CD4-positive, CD25-positive, alpha-beta regulatory T cell (primary cell): ENCODE data around the gene CCM2. TPM values are rescaled to one million over a fixed set of nuclear protein-coding genes. Genes with fewer than 3 reads are reported as not detected.

ENCODE experiments used
- ATAC-seq, 2 donors: fragments of 150-1000 bp; cut with Tn5 transposase; one replicate each; pipeline ENCODE4 v1.10.0; 2021; ENCODE audit warnings: low read depth in 2 of 2, moderate number of reproducible peaks in 2 of 2, moderate library complexity in 1 of 2
- DNase-seq, 3 donors: peaks; one replicate each; pipeline versions ENCODE4 v3.0.0 to v3.0.0-alpha.2; 2012 to 2022; ENCODE audit warnings: mixed read lengths in 1 of 3
- H3K27ac ChIP-seq: one replicate; pipeline ENCODE4 v1.7.0; 2013; ENCODE audit warnings: mild to moderate bottlenecking, low read length; ENCODE audit not compliant: insufficient read depth, poor library complexity, severe bottlenecking
- H3K27me3 ChIP-seq: one replicate; pipeline ENCODE4 v1.7.0; 2013; ENCODE audit warnings: low read length; ENCODE audit not compliant: control insufficient read depth, insufficient read depth
- H3K36me3 ChIP-seq: one replicate; pipeline ENCODE4 v1.7.0; 2013; ENCODE audit warnings: mild to moderate bottlenecking, low read length, moderate library complexity; ENCODE audit not compliant: control insufficient read depth, insufficient read depth
- H3K4me1 ChIP-seq: 2 replicates; pipeline ENCODE4 v1.7.0; 2013; ENCODE audit warnings: mild to moderate bottlenecking, low read length; ENCODE audit not compliant: insufficient read depth, control insufficient read depth, poor library complexity, severe bottlenecking
- H3K4me3 ChIP-seq: one replicate; pipeline ENCODE4 v1.7.0; 2013; ENCODE audit warnings: low read depth, mild to moderate bottlenecking, low read length, moderate library complexity
- H3K9me3 ChIP-seq, 2 experiments: 1 replicate in 1 of 2; 2 replicates in 1 of 2; pipeline ENCODE4 v1.7.0; 2013; ENCODE audit warnings: low read length in 2 of 2, mild to moderate bottlenecking in 1 of 2, moderate library complexity in 1 of 2; ENCODE audit not compliant: control insufficient read depth in 2 of 2
- H3K27ac Mint-ChIP-seq, 3 donors: one replicate each; pipeline ENCODE4 v1.8.0; 2020 to 2022; ENCODE audit warnings: mild to moderate bottlenecking in 3 of 3, mixed read lengths in 3 of 3, moderate library complexity in 2 of 3
- H3K27me3 Mint-ChIP-seq: one replicate; pipeline ENCODE4 v1.8.0; 2022; ENCODE audit warnings: mild to moderate bottlenecking, mixed read lengths
- H3K36me3 Mint-ChIP-seq: one replicate; pipeline ENCODE4 v1.8.0; 2020; ENCODE audit warnings: mixed read lengths
- H3K4me1 Mint-ChIP-seq, 4 donors: one replicate each; pipeline ENCODE4 v1.8.0; 2020 to 2022; ENCODE audit warnings: mixed read lengths in 4 of 4, mild to moderate bottlenecking in 1 of 4
- H3K4me3 Mint-ChIP-seq, 4 donors: one replicate each; pipeline ENCODE4 v1.8.0; 2020 to 2022; ENCODE audit warnings: mild to moderate bottlenecking in 4 of 4, mixed read lengths in 4 of 4, moderate library complexity in 3 of 4
- H3K9me3 Mint-ChIP-seq, 7 donors: one replicate each; pipeline ENCODE4 v1.8.0; 2020 to 2022; ENCODE audit warnings: mixed read lengths in 7 of 7, mild to moderate bottlenecking in 3 of 7, moderate library complexity in 2 of 7
- polyA plus RNA-seq, 4 donors: library from polyadenylated mRNA; unstranded; fragments of 300-500 nt; fragmentation: Illumina TruSeq; gene quantifications; one replicate each; pipeline ENCODE4 v1.2.3, GENCODE V29; 2021
- total RNA-seq: library from RNA; stranded (reverse); gene quantifications from one replicate; pipeline ENCODE4 v1.2.3, GENCODE V29; 2022

Gene CCM2
- total and polyA plus RNA-seq, 5 donors from 2014 or later = 139 to 190 (median 156) TPM

DNA sequence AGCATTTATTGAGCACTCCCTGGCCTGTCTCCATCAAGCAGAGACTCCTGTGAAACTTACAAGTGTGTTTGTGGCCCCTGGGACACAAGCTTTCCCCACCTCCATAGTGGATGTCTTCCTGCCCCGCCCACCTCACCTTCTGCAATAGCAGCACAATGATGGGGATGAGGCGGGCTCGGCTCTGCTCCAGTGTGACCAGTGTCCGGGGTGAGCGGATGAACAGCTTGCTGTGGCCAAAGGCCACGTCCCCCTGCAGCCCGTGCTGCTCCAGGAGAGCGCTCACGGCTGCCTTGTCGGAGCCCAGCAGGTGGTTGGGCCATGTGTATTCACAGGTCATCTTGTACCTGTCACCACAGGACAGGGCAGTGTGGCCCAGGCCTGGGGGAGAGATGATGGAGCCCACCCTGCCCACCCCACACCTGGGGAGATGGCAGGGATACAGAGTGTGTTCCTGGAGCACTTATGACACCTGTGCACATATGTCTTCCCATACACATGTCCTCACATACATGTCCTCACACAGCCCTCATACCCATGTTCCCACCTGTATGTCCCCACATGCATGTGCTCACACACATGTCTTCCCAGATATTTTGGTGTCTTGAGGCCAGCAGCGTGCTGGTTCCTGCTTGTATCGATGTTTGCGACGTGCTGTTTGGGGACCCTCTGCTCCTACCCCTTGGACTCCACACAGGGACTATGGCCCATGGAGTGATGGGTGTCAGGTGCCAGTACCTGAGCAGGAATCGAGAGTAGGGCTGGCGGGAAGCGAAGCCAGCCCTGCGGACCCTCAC, 33.9 kb upstream of the CCM2 start:
- Mint-ChIP-seq H3K27ac (peak overlapping the region in 1 of 3 donors; percentile 67), H3K27me3 (no peaks in the 10 kb centered on the region), H3K4me1 (peaks cover 0 to 8% (median 7%) of the 10 kb centered on the region in 4 donors), H3K9me3 (no peaks in the 10 kb centered on the region), H3K4me3 (peak overlapping the region in 1 of 4 donors; percentile 43), H3K36me3 (peaks cover 10% of the 10 kb centered on the region)
- no peak overlapping the region for H3K27ac ChIP-seq
- H3K27me3 ChIP-seq = no peaks in the 10 kb centered on the region
- DNase-seq = no peak
- ATAC-seq = no peak
- no peaks in the 10 kb centered on the region for H3K9me3 ChIP-seq
- H3K36me3 ChIP-seq = peaks cover 62% of the 10 kb centered on the region
- H3K4me3 ChIP-seq = no peak overlapping the region
- no peaks in the 10 kb centered on the region for H3K4me1 ChIP-seq

DNA sequence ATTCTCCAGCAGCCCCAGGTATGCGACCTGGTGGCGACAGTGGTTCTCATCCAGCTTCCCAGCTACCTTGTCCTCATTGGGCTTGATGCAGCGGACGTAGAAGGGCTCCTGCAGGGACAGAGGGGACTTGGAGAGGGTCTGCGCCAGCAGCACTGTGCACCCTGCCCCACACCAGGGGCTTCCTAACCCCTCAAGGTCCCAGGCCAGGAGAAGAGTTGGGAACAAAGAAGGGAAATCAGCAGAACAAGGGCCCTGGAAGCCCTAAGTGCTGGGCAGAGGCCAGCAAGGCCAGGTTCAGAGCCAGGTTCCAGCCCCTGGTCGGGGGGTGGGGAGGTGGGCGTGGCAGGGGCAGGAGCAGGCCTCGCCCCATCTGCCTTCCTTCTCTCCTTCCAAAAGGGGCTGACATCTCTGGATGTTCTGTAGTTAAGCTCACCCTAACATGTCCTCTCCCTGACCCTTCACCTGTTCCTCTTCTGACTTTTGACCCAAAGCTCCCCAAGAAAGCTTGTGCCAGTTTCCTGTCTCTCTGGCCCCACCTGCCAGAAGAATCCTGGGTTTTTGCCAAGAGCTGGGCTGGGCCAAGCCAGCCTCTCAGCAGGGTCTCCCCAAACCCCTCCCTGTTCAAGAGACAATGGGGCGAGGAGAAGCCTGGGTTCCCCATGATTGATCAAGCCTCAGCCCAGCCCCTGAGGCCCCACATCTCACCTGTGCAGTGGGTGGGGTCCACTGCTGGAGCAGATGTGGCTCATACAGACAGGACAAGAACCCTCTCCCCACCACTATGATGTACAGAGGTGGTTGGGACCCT, 33.1 kb upstream of the CCM2 start:
- H3K27me3 ChIP-seq = no peaks in the 10 kb centered on the region
- H3K9me3 Mint-ChIP-seq = no peaks in the 10 kb centered on the region
- no peaks in the 10 kb centered on the region for H3K9me3 ChIP-seq
- peaks cover 0 to 12% (median 7%) of the 10 kb centered on the region in 4 donors for H3K4me1 Mint-ChIP-seq
- no peaks in the 10 kb centered on the region for H3K4me1 ChIP-seq
- H3K36me3 Mint-ChIP-seq = peaks cover 10% of the 10 kb centered on the region
- no peak overlapping the region for H3K4me3 ChIP-seq
- no peak overlapping the region for H3K27ac ChIP-seq
- no peak for ATAC-seq
- no peak overlapping the region for H3K4me3 Mint-ChIP-seq
- DNase-seq = no peak
- peak overlapping the region in 1 of 3 donors; percentile 80 for H3K27ac Mint-ChIP-seq
- H3K36me3 ChIP-seq = peaks cover 69% of the 10 kb centered on the region
- no peaks in the 10 kb centered on the region for H3K27me3 Mint-ChIP-seq

DNA sequence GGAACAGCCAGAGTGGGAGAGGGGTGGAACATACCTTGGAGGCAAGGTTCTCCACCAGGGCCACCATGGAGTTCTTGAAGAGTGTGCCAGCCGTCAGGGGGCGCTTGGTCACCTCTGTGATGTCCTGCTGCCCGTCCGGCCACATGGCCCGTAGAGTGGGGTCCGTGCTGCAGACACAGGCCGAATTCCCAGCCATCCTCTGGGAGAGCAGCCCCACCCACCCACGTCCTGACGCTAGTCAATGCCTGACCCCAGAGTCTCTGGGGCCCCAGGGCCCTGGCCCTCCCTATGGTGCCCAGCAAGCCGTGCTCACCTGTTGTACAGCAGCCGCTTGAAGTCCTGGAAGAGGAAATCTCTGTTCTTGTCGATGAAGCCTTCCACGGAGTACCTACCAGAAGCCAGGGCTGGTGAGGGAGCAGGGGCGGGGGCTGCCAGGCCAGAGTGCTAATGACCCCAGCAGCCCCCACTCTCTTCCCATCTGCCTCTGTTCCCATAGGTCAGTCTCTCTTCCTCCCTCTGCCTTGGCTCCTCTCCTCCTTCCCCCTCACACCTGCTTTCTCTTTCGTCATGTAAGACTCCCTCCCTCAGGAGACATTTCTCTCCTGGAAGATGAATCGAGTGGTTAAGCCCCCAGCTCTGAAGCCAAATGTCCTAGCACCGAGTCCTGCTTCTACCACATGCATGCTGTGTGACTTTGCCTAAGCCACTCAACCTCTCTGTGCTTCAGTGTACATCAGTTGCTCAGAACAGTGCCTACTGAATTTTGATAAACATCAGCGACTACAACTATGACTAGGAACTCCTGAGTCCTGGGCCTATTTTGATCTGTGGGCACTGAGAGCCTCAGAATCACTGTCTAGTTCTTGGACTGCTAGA, 32.2 kb upstream of the CCM2 start:
- Mint-ChIP-seq H3K36me3 (peaks cover 10% of the 10 kb centered on the region), H3K27ac (peak overlapping the region; percentile 46 to 80 (median 79)), H3K9me3 (no peaks in the 10 kb centered on the region), H3K4me1 (peaks cover 0 to 17% (median 7%) of the 10 kb centered on the region in 4 donors), H3K4me3 (peak overlapping the region in 1 of 4 donors; percentile 4), H3K27me3 (no peaks in the 10 kb centered on the region)
- no peak for DNase-seq
- ATAC-seq = no peak
- H3K27ac ChIP-seq = no peak overlapping the region
- H3K4me1 ChIP-seq = no peaks in the 10 kb centered on the region
- no peaks in the 10 kb centered on the region for H3K27me3 ChIP-seq
- H3K9me3 ChIP-seq = no peaks in the 10 kb centered on the region
- H3K4me3 ChIP-seq = no peak overlapping the region
- peaks cover 78% of the 10 kb centered on the region for H3K36me3 ChIP-seq

DNA sequence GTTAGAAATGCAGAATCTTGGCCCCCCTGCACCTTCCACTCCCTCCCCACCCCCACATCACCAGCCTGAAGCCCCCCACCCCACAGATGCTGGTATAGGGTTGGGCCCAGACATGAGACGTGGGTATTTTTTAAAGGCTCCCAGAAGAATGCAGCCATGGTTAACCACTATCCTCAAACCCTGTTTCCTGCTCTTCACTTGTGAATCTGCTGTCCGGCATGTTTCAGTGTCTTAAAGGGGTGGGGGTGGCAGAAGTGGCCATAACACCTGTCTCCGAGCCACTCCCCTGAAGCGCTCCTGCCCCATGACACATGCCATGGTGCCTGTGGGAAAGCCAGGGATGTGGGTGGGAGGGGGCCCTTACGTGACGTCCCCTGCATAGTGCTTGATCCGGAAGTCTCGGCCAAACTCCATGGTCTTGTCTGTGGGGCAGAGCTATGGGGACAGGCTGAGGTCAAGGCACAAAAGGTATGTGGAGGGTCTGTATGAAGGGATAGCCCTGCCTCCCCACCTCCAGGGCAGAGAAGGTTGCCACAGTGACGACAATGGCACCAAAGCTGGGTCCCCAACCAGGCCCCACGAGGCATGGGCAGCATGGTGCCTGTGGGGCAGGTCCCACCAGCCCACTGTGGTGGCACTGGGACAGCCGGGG, 30.8 kb upstream of the CCM2 start:
- Mint-ChIP-seq H3K4me3 (no peak overlapping the region), H3K27me3 (no peaks in the 10 kb centered on the region), H3K27ac (no peak overlapping the region), H3K36me3 (peaks cover 10% of the 10 kb centered on the region), H3K9me3 (no peaks in the 10 kb centered on the region), H3K4me1 (peaks cover 0 to 27% (median 11%) of the 10 kb centered on the region in 4 donors)
- ATAC-seq (no peak), DNase-seq (no peak)
- Histone ChIP-seq H3K36me3 (peaks cover 91% of the 10 kb centered on the region), H3K4me1 (peaks cover 6% of the 10 kb centered on the region), H3K4me3 (no peak overlapping the region), H3K9me3 (no peaks in the 10 kb centered on the region), H3K27ac (no peak overlapping the region), H3K27me3 (no peaks in the 10 kb centered on the region)

DNA sequence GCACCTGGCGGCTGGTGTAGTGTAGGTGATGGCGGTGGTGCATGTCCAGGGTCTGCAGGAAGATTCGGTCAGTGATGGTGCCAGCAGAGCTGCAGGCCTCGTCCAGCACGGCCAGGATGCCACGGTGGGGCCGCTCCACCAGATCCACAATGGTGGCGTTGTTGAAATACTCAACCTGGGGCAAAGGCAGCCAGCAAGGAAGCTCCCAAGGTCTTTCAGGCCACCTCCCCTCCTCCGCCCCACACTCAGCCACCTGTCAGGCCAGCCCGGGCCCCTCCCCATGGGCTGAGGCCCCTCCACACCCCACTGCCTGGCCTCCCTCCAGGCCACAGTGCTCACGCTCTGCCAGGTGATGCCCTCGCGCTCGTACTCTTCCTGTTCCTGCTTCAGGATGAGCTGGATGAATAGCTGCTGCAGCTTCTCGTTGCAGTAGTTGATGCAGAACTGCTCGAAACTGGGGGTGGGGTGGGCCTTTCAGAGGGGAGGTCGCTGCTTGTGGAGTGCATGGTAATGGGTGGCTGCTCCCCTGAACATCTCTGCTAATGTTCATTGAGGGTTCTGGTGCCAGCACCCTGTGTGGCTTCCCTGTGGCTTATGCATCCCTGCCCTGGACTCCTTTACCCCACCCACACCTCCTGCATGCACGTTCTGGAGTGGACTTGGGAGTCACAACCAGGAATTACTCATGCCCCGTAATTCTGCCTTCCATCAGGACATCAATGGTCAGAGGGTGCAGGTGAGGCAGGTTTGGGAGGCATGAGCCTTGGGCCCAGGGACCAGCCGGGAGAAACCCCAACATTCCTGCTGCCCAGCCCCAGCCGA, 30.1 kb upstream of the CCM2 start:
- Histone ChIP-seq H3K27me3 (no peaks in the 10 kb centered on the region), H3K9me3 (no peaks in the 10 kb centered on the region), H3K36me3 (peaks cover 95% of the 10 kb centered on the region), H3K4me3 (no peak overlapping the region), H3K4me1 (peaks cover 14% of the 10 kb centered on the region), H3K27ac (no peak overlapping the region)
- no peak for ATAC-seq
- Mint-ChIP-seq H3K36me3 (peaks cover 14% of the 10 kb centered on the region), H3K9me3 (no peaks in the 10 kb centered on the region), H3K27ac (no peak overlapping the region), H3K4me1 (peaks cover 0 to 34% (median 14%) of the 10 kb centered on the region in 4 donors), H3K4me3 (no peak overlapping the region), H3K27me3 (no peaks in the 10 kb centered on the region)
- no peak for DNase-seq

DNA sequence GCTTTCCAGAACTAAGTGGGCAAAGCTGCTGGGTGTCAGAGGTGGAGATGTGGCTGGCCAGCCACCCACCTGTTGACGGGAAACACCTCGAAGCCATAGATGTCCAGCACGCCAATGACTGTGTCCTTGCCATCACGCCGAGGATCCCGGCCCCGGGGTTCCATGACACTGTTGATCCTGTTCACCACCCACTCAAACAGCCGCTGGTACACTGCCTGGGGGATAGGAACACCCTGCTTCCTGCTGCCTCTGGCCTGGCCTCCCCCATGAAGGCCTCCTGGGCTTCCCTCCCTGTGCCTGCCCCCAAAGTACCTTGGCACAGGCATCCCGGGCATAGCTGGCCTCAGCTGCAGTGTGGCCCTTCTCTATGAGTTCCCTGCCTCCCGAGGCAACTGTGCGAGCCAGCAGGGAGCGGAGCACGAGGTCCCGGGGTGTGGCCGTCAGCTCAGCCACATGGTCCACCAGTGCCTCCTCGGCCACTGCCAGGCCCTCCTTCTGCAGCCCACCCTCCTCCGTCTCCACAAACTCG, 29.4 kb upstream of the CCM2 start:
- Histone ChIP-seq H3K4me3 (no peak overlapping the region), H3K36me3 (peaks cover 95% of the 10 kb centered on the region), H3K4me1 (peaks cover 20% of the 10 kb centered on the region), H3K27me3 (no peaks in the 10 kb centered on the region), H3K27ac (no peak overlapping the region), H3K9me3 (no peaks in the 10 kb centered on the region)
- DNase-seq (no peak), ATAC-seq (no peak)
- H3K27me3 Mint-ChIP-seq = no peaks in the 10 kb centered on the region
- H3K36me3 Mint-ChIP-seq = peaks cover 11% of the 10 kb centered on the region
- no peaks in the 10 kb centered on the region for H3K9me3 Mint-ChIP-seq
- H3K4me1 Mint-ChIP-seq = peaks cover 0 to 41% (median 16%) of the 10 kb centered on the region in 4 donors
- no peak overlapping the region for H3K27ac Mint-ChIP-seq
- H3K4me3 Mint-ChIP-seq = no peak overlapping the region
